Skeletal muscle tissue (tissue), 4 donors: ENCODE results near the gene OPTC. TPM values are rescaled to one million over a fixed set of nuclear protein-coding genes. Genes with fewer than 3 reads are reported as not detected.
"Not testable (repeated sequence)": the region's sequence is repeated elsewhere in the genome, so short reads cannot be mapped to it uniquely, and the experiment has no call there.

ENCODE experiments used
- H3K27ac ChIP-seq: one replicate; pipeline ENCODE4 v1.7.0; 2013; ENCODE audit warnings: mild to moderate bottlenecking, low read depth, low read length, inconsistent platforms
- H3K27me3 ChIP-seq, 3 donors: one replicate each; pipeline ENCODE4 v1.7.0; 2013; ENCODE audit warnings: low read length in 3 of 3; ENCODE audit not compliant: control insufficient read depth in 3 of 3, insufficient read depth in 3 of 3
- H3K36me3 ChIP-seq, 3 donors: one replicate each; pipeline ENCODE4 v1.7.0; 2013; ENCODE audit warnings: low read length in 3 of 3; ENCODE audit not compliant: control insufficient read depth in 3 of 3, insufficient read depth in 3 of 3
- H3K4me1 ChIP-seq, 3 donors: one replicate each; pipeline ENCODE4 v1.7.0; 2013; ENCODE audit warnings: low read length in 3 of 3, mild to moderate bottlenecking in 3 of 3; ENCODE audit not compliant: control insufficient read depth in 3 of 3, insufficient read depth in 3 of 3
- H3K4me3 ChIP-seq, 3 donors: one replicate each; pipeline ENCODE4 v1.7.0; 2013; ENCODE audit warnings: low read length in 3 of 3
- H3K9ac ChIP-seq, 3 donors: one replicate each; pipeline ENCODE4 v1.7.0; 2013; ENCODE audit warnings: low read length in 3 of 3, mild to moderate bottlenecking in 3 of 3, moderate library complexity in 2 of 3, low read depth in 1 of 3
- H3K9me3 ChIP-seq, 3 donors: one replicate each; pipeline ENCODE4 v1.7.0; 2013; ENCODE audit warnings: low read length in 3 of 3; ENCODE audit not compliant: control insufficient read depth in 3 of 3
- total RNA-seq: library from RNA; depleted of rRNA; stranded (reverse); fragments of >200 nt; gene quantifications from one replicate; pipeline ENCODE4 v1.2.3, GENCODE V29; 2014
- donor health status: Osteomylitis.

OPTC gene
- total RNA-seq, 1 donor from 2014 or later, result not detected

DNA sequence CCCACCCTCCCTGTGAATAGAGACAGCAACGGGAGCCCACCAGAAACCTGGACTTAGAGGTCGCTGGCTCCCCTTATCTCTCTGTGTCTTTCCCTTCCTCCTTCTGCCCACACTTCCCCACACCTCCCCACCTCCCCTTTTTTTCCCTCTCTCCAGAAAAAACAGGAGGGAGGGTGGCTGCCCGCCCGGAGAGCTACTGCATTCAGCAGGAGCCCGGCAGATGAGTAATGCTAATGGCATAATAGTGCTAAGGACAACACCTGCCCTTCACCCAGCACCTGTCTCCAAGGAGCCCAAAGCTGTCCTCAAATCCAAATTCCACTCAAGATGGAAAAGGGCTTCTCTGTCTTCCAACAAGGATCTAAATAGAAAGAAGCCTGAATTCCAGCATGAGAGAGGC, 29.7 kb upstream of the OPTC start:
- Histone ChIP-seq H3K9ac (no peak overlapping the region), H3K4me3 (no peak overlapping the region), H3K9me3 (no peaks in the 10 kb centered on the region), H3K27ac (peak overlapping the region; percentile 15), H3K27me3 (no peaks in the 10 kb centered on the region), H3K36me3 (no peaks in the 10 kb centered on the region), H3K4me1 (peaks cover 32 to 40% (median 33%) of the 10 kb centered on the region in 3 donors)

- Histone ChIP-seq H3K4me3 (no peak overlapping the region), H3K4me1 (peaks cover 32 to 40% (median 33%) of the 10 kb centered on the region in 3 donors), H3K27ac (peak overlapping the region; percentile 15), H3K36me3 (no peaks in the 10 kb centered on the region), H3K27me3 (no peaks in the 10 kb centered on the region), H3K9ac (no peak overlapping the region), H3K9me3 (no peaks in the 10 kb centered on the region)
Observed at GRCh38 chr1:203464743-203465142, 29.2 kb upstream of the OPTC start.

- Histone ChIP-seq H3K9ac (no peak overlapping the region), H3K9me3 (no peaks in the 10 kb centered on the region), H3K36me3 (no peaks in the 10 kb centered on the region), H3K27me3 (no peaks in the 10 kb centered on the region), H3K4me1 (peaks cover 32 to 40% (median 33%) of the 10 kb centered on the region in 3 donors), H3K4me3 (no peak overlapping the region), H3K27ac (peak overlapping the region; percentile 45)
Observed at GRCh38 chr1:203465146-203465798, 28.7 kb upstream of the OPTC start.

GRCh38 chr1:203465948-203466347, 28.0 kb upstream of the OPTC start:
- H3K36me3 ChIP-seq, result no peaks in the 10 kb centered on the region
- H3K4me3 ChIP-seq, result no peak overlapping the region
- H3K9ac ChIP-seq, result no peak overlapping the region
- no peaks in the 10 kb centered on the region for H3K9me3 ChIP-seq
- peak overlapping the region; percentile 45 for H3K27ac ChIP-seq
- no peaks in the 10 kb centered on the region for H3K27me3 ChIP-seq
- H3K4me1 ChIP-seq, result peaks cover 32 to 40% (median 33%) of the 10 kb centered on the region in 3 donors

GRCh38 chr1:203466906-203467549, 26.9 kb upstream of the OPTC start:
- not testable (repeated sequence) for H3K36me3 ChIP-seq, H3K9ac ChIP-seq, H3K9me3 ChIP-seq, H3K4me3 ChIP-seq, H3K27me3 ChIP-seq
- Histone ChIP-seq H3K4me1 (peaks cover 32 to 40% (median 33%) of the 10 kb centered on the region in 3 donors), H3K27ac (peak overlapping the region; percentile 45)

DNA sequence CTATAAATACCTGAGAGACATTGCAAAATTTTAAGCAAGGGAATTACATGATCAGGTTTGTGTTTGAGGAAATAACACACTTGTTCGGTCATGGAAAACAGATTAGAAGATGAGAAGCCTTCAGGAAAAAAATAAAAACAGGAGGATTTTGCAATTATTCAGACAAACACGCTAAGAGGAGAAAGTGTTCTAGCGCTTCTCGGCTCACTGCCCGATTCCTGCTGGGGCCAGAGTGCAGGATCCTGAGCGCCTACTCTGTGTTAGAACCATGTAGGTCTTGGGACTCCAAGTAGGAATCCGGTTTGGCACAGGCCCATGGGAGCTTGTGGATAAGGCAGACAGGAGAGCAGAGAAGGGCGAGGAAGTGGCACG, 26.4 kb upstream of the OPTC start:
- Histone ChIP-seq H3K36me3 (no peaks in the 10 kb centered on the region), H3K4me3 (no peak overlapping the region), H3K27me3 (no peaks in the 10 kb centered on the region), H3K4me1 (peaks cover 32 to 40% (median 33%) of the 10 kb centered on the region in 3 donors), H3K9ac (no peak overlapping the region), H3K9me3 (no peaks in the 10 kb centered on the region), H3K27ac (no peak overlapping the region)

GRCh38 chr1:203468326-203468725, 25.6 kb upstream of the OPTC start:
- no peaks in the 10 kb centered on the region for H3K36me3 ChIP-seq

GRCh38 chr1:203470240-203470639, 23.7 kb upstream of the OPTC start:
- no peak overlapping the region for H3K27ac ChIP-seq
- H3K9me3 ChIP-seq, result no peaks in the 10 kb centered on the region
- H3K36me3 ChIP-seq, result no peaks in the 10 kb centered on the region
- H3K4me1 ChIP-seq, result peaks cover 24 to 27% (median 26%) of the 10 kb centered on the region in 3 donors
- H3K27me3 ChIP-seq, result peaks cover 2 to 5% (median 3%) of the 10 kb centered on the region in 3 donors
- no peak overlapping the region for H3K4me3 ChIP-seq
- no peak overlapping the region for H3K9ac ChIP-seq

More at GRCh38 chr1:203468326-203468725, 25.6 kb upstream of the OPTC start:
- peak overlapping the region in 1 of 3 donors; percentile 38 for H3K9ac ChIP-seq
- peaks cover 29 to 40% (median 32%) of the 10 kb centered on the region in 3 donors for H3K4me1 ChIP-seq
- H3K27me3 ChIP-seq, result no peaks in the 10 kb centered on the region
- no peak overlapping the region for H3K27ac ChIP-seq
- no peak overlapping the region for H3K4me3 ChIP-seq
- no peaks in the 10 kb centered on the region for H3K9me3 ChIP-seq

DNA sequence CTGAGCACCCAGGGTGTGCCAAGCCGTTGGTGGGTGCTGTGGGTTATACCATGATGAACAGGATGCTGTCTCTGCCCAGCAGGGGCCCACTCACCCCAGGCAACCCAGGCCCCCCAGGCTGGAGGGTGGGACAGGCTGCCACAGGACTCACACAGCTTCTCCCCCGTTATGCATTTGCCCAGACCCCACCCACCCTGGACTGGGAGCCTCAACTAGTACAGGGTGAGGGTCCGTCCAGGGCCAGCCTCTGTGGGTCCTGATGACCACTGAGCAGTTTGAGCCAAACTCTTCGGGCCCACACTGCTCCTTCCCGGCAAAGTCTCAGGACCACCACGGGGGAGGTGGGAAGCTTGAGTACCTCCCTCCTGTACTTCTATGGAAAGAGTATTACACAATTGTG, 22.1 kb upstream of the OPTC start:
- Histone ChIP-seq H3K4me3 (no peak overlapping the region), H3K9ac (no peak overlapping the region), H3K27me3 (peaks cover 4 to 8% (median 5%) of the 10 kb centered on the region in 3 donors), H3K4me1 (peaks cover 10 to 11% (median 11%) of the 10 kb centered on the region in 3 donors), H3K36me3 (no peaks in the 10 kb centered on the region), H3K27ac (no peak overlapping the region), H3K9me3 (no peaks in the 10 kb centered on the region)

GRCh38 chr1:203473281-203473680, 20.7 kb upstream of the OPTC start:
- Histone ChIP-seq H3K27ac (no peak overlapping the region), H3K27me3 (peaks cover 4 to 11% (median 8%) of the 10 kb centered on the region in 3 donors), H3K4me1 (peaks cover 0 to 8% (median 8%) of the 10 kb centered on the region in 3 donors)

More at GRCh38 chr1:203473281-203473680, 20.7 kb upstream of the OPTC start:
- Histone ChIP-seq H3K4me3 (no peak overlapping the region), H3K36me3 (no peaks in the 10 kb centered on the region), H3K9ac (no peak overlapping the region), H3K9me3 (no peaks in the 10 kb centered on the region)
